Embryonic facial prominence (tissue), 1 donor: ENCODE data around the gene TCF15.

ENCODE experiments used
- DNase-seq: peaks from one replicate; pipeline ENCODE4 v3.0.0-alpha.2; 2016; ENCODE audit errors: extremely low spot score

Gene TCF15

DNA sequence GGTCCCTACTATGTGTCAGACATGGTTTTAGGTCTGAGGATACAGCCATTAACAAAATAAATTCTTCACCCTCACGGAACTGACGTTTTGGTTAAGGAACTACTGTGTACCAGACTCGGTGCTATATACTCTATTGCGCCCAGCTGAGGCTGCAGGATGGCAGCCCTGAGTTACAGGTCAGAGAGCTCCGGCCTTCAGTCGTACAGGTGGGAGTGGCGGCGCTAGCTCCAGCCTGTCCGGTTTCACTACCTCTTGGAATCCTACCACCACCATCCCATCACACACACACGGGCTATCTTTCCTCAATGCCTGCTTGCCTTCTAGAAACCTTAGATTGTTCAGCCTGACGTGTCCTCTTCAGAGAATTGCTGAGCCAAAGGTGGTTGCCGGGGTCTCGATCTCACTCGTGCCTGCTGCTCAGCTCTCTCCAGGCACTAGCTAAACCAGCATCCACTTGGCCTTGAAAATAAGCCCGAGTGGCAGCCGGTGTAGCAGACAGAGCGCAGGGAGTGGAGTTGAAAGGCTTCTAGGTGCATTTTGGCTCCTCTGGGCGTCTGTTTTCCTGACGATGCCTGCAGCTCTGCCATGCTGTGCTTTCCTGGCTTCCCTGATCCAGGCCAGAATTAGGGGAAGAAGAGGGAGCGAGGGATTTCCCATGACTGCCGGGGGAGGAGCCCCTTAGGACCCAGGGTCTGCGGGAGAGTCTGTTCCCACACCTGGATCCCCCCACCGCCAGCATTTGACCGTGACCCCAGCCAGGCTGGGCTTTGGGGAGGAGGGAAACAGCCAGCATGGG lies 1.1 kb upstream of the TCF15 start:
- DNase-seq: no peak

DNA sequence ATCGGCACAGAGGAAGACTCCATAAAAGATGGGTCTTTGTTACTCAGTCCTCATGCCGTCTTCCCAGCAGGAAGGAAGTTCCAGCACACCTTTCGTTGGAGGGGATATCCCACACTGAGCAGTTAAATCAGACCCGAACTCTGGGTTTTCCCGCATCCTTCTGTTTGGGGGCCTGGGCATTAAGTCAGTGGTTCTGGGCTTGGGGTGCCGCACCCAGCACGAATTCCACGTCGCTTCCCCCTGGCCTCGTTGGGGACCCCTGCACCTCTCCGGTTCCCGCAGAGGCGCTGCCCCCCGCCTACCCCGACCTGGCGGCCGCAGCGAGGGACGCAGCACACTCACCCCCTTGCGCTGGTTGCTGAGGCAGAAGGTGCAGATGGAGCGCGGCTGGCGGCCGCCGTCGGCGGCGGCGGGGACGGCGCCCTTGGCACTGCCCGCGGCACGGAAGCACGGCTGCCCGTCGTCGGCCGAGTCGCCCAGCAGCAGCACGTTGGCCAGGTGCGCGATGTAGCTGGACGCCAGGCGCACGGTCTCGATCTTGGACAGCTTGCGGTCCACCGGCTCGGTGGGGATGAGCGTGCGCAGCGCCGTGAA lies 641 bp downstream of the TCF15 start:
- DNase-seq: no peak

DNA sequence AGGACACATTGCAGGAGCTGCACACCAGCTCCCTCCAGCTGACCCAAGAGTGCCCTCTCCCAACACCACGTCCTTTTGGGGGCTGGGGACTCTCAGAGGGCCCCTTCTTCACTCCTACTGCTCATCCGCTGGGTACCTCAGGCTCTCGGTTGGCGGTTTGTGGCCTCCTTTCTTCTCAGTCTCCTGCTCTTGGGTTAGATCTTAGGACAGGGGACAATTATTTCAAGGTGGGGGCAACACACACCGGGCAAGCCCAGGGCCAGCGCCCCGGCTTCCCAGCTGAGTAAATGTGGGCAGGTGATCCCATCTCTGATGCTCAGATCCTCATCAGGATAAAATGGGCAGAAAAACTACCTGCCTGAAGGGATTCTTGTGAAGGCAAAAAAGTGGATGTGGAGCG lies 1.1 kb downstream of the TCF15 start:
- DNase-seq: no peak

DNA sequence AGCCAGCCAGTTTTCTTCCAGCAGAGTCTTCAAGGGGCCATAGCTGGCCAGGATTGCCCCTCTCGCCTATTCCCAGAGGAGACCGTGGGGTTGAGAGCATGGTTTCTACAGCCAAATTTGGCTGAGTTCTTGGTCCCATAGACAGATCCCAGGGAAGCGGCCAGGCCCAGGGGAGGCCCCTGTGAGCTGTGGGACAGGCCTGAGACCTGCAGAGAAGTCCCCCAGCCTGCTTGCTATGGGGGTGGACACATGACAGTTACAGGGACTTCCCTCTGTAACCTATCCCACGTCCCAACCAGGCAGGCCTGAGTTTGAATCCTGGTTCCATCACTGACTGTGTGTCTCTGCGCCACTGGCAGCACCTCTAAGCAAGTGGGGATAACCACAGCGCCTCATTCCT lies 2.6 kb downstream of the TCF15 start:
- no peak for DNase-seq

DNA sequence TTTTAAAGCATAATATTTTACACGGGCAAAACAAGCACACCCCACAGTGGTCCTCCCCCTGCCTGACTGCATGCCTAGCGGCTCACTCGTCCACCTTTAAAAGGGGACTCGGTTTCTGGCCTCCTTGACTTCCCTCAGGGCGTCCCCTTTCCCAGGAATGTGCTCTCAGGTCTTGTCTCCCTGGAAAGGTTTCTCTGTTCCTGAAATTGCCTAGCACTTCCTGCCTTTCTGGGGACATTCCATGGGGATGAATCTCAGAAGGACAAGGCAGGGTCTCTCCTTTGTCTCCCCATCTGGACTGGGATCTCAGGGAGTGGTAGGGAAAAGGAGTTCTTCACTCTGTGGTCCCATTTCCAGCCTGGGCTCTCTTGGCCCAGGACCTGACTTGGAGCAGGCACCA lies 4.9 kb downstream of the TCF15 start:
- no peak for DNase-seq

DNA sequence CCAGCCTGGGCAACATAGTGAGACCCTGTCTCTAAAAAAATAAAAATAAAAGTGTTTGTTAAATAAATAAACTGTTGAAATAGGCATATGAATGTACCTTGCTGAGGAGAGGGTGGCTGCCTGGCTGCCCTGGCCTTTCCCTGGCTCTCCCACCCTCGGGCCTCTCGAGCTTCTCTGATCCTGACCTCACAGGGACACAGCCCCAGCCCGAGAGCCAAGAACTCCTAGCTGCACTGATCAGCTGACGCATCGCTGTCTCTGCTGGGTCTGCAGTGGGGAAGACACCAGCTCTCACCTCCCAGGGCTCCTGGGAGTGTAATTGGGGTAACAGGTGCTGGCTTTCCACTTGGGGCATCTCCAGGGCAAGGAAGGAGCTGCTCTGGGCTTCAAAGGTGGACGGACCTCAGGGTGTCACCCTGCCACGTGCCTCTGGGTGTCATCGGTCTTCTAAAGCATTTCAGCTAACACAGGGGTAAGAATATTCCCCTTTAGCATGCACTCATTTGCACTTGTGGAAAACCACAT lies 6.9 kb downstream of the TCF15 start:
- no peak for DNase-seq

DNA sequence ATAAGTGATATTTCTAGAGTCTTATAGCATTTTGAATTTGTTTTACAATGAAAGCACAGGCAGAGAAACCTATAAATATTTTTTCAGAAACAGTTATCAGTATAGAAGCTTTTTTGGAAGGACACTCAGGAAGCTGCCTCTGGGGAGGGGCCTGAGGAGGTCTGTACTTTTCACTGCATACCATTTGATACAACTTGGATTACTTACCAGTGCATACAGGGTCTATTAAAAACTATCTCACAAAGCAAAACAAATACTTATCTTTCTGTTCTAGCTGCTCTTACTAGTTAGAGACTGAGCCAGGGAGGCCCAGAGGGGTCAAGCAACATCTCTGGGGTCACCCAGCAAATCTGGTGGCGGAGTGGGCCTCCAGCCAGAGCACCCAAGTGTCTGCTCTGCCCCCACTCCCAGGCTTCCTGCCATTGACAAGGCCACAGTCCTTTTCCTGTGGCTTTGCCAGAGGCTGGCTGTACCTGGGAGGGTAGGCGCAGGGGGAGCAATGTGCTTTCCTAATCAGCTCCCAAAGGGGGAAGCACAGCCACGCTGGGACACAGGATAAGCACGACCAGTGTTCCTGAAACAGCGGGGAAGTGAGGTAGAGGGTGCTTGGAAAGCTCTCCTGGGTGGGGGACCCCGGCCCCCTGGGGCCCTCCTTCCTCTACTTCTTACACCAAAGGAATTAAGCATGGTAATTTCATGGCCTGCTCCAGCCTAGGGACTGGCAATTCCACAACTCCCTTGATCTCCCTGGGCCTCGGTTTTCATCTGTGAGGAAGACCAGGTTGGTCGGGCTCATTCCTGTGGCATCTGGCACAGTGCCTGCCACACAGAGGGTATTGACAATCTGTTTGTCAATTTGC lies 7.8 kb downstream of the TCF15 start:
- DNase-seq: no peak

DNA sequence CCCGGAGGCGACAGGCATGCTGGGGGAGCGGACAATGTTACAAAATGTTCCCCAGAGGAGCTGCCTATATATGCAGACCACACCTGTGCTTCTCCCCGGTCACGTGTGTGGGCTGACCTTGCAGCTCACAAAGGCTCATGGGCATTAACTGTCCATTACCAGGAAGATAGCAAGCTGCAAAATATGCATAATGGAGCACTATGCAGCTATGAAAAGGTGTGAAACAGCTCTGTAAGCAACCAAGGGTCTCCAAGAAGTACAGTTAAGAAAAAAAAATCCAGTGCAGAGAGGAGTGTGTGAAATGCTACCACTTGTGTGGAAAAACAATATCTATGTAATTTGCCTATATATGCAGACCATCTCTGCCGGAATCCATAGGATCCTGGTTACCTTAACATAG lies 9.4 kb downstream of the TCF15 start:
- no peak for DNase-seq

DNA sequence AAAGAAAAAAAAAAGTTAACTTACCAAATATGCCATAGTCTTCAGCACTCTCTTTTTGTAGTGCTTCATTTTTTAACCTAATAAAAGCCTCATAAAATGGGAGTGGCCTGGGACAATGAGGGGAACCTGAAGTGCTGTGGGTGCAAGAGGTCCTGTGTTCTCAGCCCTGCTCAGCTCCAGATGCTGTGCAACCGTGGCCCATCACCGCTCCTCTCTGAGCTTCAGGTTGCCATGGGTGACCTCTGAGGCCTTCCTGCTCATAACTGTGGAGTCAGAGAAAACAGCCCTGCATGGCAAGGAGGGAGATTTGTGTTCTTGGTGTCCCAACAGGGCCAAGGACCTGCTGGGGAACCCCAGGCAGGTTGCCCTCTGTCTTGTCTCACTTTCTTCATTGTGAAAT lies 10.0 kb downstream of the TCF15 start:
- no peak for DNase-seq

DNA sequence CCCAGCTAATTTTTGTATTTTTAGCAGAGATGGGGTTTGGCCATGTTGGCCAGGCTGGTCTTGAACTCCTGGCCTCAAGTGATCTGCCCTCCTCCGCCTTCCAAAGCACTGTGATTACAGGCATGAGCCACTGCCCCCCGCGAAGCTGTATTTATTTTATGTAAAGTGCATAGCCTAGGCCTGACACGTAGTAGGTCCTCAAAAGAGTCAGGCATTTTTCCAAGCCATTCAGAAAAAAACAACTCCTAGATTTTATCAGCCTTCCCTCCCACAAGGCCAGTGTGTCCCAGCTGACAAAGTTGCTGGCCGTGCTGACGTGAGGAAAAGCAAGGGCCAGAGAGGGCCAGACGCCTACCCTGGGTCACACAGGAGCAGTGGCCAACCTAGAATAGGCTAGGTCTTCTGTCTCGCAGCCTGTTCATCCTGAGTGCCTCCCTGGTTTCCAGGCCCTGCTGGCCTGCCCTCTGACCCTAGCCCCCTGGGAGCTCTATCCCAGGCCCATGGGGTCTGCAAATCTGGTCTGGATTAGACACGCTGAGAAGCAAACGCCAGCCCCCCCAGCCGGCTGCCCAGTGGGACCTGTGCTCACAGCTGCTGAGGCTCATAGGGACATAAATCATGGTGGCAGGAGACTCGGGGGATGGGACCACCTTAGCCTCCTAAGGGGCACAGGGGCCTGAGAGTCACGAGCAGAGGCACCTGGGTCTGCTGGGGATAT lies 11.8 kb downstream of the TCF15 start:
- DNase-seq: no peak

DNA sequence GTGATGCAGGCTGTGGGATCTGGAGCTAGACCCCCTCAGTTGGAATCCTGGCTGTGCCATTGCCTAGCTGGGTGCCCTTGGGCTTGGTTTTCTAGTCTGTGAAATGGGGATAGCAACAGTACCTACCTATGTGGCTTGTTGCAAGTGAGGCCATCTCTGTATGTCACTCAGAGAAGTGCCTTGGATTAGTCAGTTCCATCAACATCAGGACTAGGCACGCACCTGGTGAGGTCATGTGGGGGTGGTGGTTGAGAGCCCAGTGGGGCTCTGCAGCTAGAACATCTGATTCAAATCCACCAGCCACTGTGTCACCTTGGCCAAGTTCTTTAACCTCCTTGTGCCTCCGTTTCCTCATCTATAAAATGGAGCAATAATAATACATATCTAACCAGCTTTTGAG lies 12.5 kb downstream of the TCF15 start:
- DNase-seq: no peak

DNA sequence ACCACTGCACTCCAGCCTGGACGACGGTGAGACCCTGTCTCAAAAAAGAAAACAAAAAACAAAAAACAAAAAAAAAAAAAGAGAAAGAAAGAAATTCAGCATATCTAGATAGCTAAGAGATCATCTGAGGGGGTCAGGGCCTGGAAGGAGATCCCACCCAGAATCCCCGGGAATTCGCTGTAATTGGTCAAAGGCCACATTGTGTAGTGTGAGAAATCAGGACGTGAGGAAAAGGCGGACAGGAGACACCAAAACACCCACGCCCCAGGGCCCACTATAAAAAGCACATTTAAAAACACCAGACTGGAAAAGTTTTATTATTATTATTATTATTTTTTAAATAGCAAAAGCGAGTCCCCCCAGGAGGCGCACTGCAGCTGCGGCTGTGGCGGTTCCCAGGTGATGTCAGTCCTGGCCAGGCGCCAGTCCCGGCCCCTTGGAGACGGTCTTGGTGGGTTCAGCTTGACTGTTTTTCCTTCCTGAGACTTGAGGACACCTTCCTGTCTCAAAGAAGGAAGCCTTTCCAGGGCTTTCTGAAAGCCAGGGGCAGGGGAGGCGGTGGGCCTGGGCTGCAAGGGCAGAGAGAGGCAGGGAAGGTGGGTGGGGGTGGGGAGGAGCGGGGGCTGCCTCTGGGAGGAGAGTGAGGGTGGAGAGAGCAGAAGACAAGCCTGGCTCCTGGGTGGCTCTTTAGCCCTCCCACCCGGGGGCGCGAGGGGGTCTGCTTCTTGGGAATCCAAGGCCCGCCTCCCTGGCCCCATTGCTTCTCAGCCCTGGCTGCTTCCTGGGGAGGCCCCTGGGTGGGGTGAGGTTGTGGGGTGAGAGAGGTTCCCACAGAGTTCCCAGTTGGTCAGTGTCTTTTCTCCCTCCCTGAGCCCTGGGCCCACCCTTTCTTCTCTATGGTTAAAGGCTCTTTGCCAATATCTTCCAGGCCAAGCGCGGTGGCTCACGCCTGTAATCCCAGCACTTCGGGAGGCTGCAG lies 14.5 kb downstream of the TCF15 start:
- no peak for DNase-seq

DNA sequence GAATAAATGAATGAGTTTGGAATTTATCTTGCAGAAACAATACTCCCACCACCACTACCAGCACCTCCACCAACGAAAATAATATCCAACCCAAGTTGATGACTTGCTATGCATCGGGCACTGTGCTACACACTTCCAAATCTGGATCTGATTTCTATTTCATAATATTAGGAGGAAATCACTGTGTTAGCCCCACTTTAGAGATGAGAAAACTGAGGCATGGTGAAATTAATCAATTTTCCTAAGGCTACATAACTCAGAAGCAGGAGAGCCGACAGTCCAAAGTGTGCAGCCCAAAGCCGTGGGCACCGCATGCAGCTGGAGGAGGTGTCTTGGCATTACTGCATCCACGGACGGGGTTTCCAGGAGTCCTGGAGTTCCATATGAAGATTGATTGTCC lies 17.6 kb downstream of the TCF15 start:
- no peak for DNase-seq

DNA sequence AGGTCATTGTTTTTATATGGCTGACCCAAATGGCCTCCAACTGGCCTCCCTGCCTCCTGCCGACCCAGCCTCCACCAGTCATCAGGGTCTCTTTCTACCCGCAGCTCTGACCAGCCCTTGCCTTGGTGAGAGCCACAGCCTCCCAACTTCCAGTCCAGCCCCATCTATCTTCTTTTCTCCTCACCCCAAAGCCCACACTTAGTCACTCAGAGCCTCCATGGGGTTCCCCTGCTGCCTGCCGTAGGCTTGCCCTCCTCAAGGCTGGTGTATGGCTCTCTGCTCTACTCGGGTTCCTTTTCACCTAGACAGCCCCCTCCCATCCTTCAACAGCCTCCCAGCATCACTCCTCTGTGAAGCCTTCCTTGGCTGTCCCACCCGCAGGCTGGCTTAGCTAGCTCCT lies 18.2 kb downstream of the TCF15 start:
- DNase-seq: no peak

DNA sequence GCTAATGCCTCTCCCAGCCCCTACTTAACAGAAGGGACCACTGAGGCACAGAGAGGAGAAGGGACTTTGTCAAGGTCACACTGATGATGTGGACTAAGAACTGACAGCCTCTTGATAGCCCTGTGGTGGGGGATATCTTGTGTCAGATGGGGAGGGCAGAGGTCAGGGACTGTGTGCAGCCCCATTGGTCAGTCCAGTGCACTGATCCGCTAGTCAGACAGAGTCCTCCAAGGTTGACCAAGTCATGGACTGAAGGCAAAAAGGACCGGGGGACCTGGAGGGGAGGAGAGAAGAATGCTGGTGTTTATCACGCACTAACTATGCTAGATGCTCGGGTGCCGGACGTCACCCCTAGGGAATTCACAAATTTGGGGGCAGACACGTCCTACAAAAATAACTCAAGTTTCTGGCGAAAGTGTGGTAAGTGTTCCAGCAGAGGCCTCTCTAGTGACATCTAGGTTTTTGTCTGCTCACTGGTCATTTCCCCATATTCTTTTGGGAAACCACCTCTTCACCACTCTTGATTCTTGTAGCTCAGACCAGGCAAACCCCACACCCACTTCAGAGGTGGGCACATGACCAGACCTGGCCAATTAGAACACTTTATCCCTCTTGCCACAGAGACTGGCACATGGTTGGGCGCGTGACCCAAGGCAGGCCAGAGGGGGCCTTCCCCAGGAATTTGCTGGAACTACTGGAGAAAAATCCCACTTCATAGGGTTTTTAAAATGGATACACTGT lies 21.0 kb downstream of the TCF15 start:
- no peak for DNase-seq

DNA sequence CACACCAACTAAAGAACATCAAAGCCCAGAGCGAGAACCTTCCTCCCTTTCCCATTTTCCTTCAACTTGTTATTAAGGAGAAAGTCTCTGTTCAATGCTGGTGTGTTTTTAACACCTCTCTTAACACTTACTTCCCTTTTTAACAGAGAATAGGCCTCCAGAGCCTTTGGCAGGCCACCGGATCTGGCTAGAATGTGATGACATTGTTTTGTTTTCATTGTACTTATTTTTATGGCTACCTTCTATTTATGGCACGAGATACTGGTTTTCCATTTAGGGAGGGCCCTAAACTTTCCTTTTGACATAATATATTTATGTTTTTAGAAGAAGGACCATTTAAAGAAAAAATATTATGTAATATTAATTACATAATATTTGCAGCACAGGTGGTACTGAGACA lies 21.6 kb downstream of the TCF15 start:
- no peak for DNase-seq

DNA sequence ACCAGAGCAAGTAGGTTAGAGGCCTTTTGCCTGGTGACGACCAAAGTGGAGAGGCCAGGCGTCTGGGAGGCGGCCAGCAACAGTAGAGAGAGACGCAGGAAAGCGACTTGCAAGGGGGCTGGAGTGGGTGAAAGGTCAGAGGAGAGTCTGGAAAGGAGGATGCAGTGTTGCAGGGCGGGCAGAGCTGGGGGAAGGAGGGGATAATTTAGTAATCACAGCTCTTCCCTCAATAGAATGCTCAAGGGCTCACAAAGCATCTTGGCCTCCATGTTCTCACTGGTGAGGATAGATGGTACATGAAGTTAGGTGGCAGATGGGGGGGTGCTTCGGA lies 25.2 kb downstream of the TCF15 start:
- no peak for DNase-seq

DNA sequence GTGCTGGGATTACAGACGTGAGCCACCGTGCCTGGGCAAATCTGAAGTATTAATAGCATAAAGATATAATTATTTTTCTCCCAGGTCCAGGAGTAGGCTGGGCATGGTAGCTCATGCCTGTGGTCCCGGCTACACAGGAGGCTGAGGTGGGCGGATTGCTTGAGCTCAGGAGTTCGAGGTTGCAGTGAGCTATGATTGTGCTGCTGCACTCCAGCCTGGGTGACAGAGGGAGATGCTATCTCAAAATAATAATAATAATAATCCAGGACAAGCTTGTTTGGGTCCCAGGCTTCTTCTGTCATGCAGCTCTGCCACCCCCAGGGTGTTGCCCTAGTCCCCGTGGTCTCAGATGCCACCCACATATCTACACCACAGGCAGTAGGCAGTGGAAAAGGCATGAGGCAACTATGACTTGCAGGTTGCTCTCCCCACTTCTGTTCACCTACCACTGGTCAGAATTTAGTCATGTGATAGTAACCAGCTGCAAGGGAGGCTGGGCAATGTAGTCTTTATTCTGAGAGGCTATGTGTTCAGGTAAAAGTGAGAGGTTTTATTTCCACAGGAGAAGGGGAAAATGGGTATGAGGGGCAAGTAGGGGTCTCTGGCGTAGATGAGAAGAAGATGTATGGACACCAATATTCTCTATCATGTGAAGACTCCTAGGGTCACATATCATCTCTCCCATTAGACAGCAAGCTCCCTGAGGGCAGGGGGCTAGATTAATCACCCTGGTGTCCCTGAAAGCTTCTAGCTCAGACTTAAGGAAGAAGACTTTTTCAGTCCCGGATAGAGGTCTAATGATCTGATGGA lies 25.7 kb downstream of the TCF15 start:
- no peak for DNase-seq

DNA sequence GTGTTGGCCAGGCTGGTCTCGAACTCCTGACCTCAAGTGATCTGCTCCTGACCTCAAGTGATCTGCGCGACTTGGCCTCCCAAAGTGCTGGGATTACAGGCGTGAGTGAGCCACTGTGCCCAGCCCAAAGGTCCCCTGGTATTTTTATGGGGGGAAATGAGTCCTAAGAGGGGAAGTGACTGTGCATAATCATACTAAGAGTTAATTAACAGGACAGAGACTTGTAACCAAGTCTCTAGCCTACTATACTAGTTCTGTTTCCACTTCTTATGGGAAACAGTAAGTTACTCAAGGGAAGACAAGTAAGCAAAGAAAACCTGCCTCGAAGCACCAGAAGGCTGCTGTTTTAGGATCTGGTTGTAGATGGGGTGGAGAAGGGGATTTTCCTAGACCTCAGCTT lies 27.9 kb downstream of the TCF15 start:
- no peak for DNase-seq
